HG02938 (cell line): ENCODE results near the gene OR10J4.
"Not testable (repeated sequence)": the region's sequence is repeated elsewhere in the genome, so short reads cannot be mapped to it uniquely, and the experiment has no call there.

Experiments
- ATAC-seq: cut with Tn5 transposase; IDR thresholded peaks from one replicate; pipeline ENCODE4 v1.9.1; 2021; ENCODE audit warnings: mild to moderate bottlenecking, moderate library complexity; ENCODE audit not compliant: unreplicated experiment

OR10J4 gene

DNA sequence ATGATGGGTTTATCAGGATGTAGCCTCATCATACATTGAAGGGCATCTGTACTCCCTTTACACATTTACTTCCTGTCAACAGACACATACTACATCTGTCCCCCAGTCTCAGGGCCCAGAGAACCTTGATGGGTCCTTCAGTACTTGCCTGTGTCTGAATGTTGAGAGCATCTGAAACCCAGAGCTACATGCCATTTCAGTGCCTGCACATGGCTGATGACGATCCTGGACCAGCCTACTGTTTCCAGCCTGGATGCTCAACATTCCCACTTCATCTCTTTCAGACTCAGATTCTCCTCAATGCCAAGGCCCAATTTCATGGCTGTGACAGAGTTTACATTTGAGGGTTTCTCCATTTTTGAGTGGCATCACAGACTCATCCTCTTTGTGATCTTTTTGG lies at the start of gene OR10J4:
OR10J4 (plus strand) TSS at position 301 of the 400 bp plus-strand sequence.
- no peak for ATAC-seq

DNA sequence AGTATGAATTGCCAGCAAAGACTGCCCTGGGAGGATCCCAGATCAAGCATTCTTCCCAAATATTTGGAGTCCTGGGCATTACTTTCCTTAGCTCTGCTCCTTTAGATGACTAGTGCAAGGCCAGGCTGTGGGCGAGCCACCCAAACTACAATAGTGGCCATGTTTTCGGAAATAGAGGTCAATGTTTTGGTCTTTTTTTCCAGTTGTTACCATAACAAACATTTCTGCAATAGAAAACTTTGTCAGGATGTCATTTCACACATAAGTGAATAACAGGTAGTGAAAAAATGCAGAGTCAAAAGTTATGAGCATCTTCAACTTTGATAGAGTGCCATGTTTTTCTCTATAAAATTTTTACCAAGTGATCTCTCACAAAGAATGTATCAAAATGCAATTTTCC lies 25.2 kb upstream of the OR10J4 start:
- ATAC-seq: no peak

- ATAC-seq: no peak
Observed at GRCh38 chr1:159408862-159409400, 23.1 kb upstream of the OR10J4 start.

DNA sequence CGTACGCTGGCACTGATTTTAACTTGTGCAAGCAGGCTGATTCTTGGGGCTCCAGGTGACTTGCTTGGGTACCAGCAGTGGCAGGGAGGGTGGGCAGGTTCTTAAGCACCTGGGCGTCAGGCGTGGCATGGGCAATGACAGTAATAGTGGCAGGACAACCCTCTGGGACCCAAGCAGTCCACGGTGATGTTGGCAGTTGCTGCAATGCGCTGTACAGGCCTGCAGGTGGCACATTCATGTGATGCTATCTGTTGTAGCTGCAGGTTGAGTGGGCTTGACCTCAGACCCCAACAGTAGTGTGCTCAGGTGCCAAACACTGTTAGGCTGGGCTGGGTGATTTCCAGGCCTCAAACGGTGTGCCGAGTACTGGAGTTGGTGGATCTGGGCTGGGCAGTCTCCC lies 10.2 kb upstream of the OR10J4 start:
- ATAC-seq: no peak

DNA sequence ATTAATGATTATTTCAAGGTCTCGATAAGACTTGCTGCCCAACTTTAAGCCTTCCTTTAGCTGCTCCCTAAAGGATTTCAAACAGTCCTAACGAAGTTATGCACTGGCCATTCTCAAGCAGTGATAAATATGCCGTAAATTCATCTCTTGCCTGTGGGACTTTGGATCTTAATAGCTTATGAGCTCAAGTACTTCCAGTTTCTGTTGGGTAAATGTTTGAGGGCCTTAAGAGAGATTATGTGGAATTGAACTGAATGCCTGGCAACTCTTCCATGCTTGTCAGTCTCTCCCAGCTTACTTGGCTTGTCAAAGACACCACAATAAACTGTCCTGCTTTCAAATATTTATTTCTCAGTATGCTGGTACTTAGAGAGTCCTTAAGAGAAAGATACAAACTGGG lies 3.5 kb upstream of the OR10J4 start:
- no peak for ATAC-seq

GRCh38 chr1:159429074-159429861 lies 2.7 kb upstream of the OR10J4 start:
- no peak for ATAC-seq

GRCh38 chr1:159430985-159431384 lies 1.0 kb upstream of the OR10J4 start:
- no peak for ATAC-seq

- no peak for ATAC-seq
Observed at GRCh38 chr1:159436469-159436868, 4.5 kb downstream of the OR10J4 start.

DNA sequence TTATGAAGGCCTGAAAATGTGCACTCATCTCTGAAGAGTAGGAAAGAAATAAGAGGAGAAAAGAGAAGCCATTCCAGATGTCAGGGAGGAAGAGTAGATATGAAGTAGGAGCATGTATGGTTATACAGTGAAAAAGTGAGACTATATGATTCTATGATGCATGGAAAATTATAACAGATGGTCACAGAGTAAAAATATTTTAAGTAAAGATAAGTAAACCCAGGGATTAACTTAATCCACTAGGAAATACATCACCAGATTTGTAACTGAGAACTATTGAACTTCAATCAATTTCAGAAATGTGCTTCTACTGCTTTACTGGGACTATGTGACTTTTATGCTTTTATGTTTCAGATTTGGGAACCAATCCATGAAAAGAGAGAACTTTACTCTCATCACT lies 7.4 kb downstream of the OR10J4 start, which contains the start of gene OR10J1:
OR10J1 (plus strand) TSS at position 301 of the 400 bp plus-strand sequence; CDS start at position 371, 70 bp downstream.
- ATAC-seq: no peak

GRCh38 chr1:159441360-159441759 lies 9.4 kb downstream of the OR10J4 start:
- ATAC-seq: no peak

DNA sequence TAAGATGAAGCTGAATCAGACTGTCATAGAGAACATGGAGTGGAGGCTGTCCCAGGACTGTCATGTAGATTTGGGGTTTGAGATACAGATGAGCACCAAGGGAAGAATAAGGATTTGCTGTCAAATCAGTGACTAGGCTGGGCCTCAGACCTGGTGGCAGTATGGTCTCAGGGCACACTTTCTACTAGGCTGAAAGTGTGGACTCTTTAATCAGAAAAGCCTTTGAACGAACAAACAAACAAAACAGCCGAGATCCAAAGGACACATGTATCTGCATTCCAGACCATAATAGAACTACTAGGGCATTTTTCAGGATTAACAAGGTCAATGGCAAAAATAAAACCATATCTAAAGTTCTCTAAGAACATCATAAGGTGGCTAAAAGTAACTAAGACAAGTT lies 10.4 kb downstream of the OR10J4 start:
- ATAC-seq: no peak

- ATAC-seq: no peak
Observed at GRCh38 chr1:159443066-159443750, 11.2 kb downstream of the OR10J4 start.

DNA sequence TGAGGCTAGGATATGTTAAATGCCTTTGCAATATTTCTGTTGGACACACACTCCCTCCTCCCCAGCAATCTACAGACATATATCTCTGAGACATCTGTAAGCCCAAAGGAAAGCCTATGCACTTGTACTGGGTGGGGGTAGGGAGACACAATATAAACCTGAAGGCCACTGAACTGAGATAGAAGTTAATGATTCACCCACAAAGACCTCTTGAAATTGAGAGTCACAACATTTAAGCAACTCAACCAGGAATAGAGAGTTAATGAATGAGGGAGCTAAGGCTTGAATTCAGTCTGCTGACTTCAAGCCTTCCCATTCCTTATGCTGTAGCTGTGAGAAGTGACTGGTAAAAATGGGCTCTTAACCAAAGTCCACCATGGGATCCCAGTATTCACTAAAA lies 12.5 kb downstream of the OR10J4 start:
- ATAC-seq: no peak

DNA sequence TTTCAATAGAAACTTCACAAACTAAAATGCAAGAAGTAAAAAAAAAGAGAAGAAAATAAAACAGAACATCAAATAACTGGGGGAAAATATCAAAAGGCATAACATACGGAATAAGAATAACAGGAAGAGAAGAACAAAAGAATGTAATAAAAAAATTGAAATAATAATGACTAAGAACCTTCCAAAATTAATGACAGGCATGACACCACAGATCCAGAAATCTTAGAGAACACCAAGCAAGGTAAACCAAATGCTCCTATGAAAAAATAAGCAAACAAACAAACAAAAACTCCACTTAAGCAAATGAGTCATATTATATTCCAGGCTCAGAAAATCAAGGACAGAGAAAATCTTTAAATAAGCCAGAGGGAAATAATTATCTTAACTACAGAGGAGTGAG lies 16.2 kb downstream of the OR10J4 start:
- no peak for ATAC-seq

- ATAC-seq: not testable (repeated sequence)
Observed at GRCh38 chr1:159449605-159450004, 17.6 kb downstream of the OR10J4 start.

DNA sequence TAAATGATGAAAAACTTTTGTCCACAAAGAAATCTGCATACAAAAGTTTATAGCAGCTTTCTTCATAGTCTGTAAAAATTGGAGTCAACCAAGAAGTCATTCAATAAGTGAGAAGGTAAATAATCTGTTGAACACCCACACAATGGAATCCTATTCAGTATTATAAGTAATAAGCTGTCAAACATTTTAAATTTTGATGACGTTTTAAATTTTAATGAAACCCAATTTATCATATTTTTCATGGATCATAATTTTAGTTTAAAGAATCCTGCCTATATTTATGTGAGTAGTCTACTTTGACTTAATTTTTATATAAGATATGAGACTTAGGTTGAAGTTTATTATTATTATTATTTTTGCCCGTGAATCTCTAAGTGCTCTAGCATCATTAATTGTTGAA lies 27.5 kb downstream of the OR10J4 start:
- ATAC-seq: no peak

DNA sequence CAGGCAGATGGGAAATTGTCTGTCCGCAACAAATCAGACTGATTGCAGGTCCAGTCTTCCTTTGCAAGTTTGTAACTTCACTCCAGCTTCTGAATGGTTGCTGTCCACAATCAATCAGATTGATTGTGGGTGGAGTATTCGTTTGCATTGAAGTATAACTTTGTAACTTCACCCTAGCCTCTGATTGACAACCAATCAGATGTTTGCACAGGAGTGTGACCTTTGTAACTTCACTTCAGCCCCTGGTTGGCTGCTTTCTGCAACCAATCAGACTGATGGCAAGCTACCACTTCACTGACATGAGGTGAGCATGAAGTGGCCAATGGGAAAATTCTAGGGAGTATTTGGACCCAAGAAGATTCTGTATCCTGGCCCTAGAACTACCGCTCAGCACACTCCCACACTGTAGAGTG lies 33.2 kb downstream of the OR10J4 start:
- ATAC-seq: no peak

- ATAC-seq: no peak
Observed at GRCh38 chr1:159468321-159468720, 36.3 kb downstream of the OR10J4 start.

DNA sequence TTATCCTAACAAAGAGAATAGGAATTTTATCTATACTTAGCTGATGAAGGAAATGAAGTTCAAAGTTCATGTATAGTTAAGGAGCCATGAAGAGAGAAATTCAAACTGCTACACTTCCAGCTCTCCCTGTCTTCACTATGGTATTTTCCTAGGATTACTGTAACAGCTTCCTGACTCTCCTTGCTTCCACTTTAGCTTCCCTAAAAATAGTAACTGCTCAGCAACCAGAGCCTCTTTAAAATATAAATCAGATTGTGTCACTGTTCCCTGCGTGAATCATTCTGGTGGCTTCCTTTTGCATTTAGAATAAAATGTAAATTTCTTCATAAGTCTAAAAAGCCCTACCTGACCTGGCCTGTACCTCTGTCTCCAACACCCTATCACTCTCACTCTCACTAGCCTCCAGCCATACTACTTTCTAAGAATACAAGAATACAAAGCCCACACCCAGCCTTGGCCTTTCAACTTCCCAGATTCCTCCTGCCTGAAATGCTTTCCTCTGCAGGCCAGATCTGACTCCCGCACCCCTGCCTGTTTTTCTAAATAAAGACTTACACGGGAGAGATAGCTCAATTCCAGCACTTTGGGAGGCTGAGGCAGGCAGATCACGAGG lies 38.0 kb downstream of the OR10J4 start:
- no peak for ATAC-seq

GRCh38 chr1:159473335-159473734 lies 41.3 kb downstream of the OR10J4 start:
- no peak for ATAC-seq

DNA sequence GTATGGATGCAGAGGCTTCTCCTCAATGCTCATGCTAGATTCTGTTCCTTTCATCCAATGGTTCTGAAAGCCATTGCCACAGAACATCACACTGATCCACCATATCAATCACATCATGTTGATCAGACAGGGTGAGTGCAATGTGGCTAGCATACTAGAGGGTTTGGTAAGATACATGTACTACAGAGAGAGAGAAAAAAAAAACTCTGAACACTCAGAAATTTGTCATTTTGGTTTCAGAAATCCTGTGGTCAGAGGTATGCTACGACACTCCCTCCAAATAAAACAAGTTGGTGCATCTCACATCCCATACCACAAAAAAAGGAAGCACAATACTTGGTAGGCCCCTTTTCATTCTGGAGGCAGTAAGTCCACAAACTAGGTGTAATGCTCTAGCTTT lies 42.9 kb downstream of the OR10J4 start:
- no peak for ATAC-seq
